ENCODE measurements around the gene CTNNA3.

CTNNA3 gene

GRCh38 chr10:67327626-67328535 is 368.1 kb downstream of the CTNNA3 start:
- Histone ChIP-seq H3K9me3 (ENCODE audit: control insufficient read depth, insufficient read depth, low read length) (peaks cover 5% of the 10 kb centered on the region; the same call in 1 of the 2 replicates), H3K4me1 (ENCODE audit: insufficient read depth, low read length) (no peaks in the 10 kb centered on the region; the same call in 1 of the 2 replicates), H3K36me3 (ENCODE audit: insufficient read depth, low read length) (no peaks in the 10 kb centered on the region), H3K9ac (ENCODE audit: low read depth, low read length) (no peak overlapping the region)

DNA sequence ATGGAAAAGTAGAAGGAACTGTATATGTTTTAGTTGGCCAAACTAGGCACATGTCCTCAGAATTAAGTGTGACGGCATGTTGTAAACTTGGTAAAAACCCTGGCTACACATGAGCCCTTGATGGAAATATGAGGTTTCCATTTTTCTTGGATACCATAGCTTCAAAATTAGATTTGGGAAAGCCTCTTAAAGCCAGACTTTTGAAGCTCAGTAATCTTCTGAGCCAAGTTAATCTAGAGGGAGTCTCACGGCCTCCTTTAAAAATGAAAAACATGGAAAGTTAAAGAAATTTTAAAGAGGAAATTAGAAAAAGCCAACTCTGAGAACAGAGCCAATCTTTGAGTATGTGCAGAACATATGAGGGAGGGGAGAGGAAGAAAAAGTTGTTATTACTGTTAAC is 376.0 kb downstream of the CTNNA3 start:
- Histone ChIP-seq H3K9ac (ENCODE audit: low read depth, low read length) (no peak overlapping the region), H3K4me1 (ENCODE audit: insufficient read depth, low read length) (no peaks in the 10 kb centered on the region), H3K36me3 (ENCODE audit: insufficient read depth, low read length) (no peaks in the 10 kb centered on the region), H3K9me3 (ENCODE audit: control insufficient read depth, insufficient read depth, low read length) (peaks cover 5% of the 10 kb centered on the region; the same call in 1 of the 2 replicates)

DNA sequence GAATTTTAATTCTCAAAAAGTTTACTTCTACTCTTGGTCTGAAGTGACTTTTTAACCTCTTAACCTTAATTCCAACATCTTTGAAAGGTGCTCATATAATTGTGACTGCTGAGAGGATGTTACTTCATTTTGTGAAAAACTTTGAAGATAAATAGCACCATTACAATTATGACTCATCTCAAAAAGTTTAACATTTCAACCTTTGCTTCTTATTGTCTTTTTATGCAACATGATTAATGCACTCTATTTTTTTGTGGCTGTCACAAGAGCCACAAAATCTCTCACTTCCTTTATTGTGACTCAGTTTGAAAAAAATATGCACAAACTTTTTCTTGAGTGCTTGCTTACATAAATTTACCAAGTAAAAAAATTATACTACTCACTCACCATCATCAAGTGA is 387.1 kb downstream of the CTNNA3 start:
- Histone ChIP-seq H3K9me3 (ENCODE audit: control insufficient read depth, insufficient read depth, low read length) (peaks cover 6% of the 10 kb centered on the region; the same call in 1 of the 2 replicates), H3K4me1 (ENCODE audit: insufficient read depth, low read length) (no peaks in the 10 kb centered on the region), H3K9ac (ENCODE audit: low read depth, low read length) (no peak overlapping the region), H3K36me3 (ENCODE audit: insufficient read depth, low read length) (no peaks in the 10 kb centered on the region)

GRCh38 chr10:67306588-67307205 is 389.3 kb downstream of the CTNNA3 start:
- Histone ChIP-seq H3K9me3 (ENCODE audit: control insufficient read depth, insufficient read depth, low read length) (peaks cover 6% of the 10 kb centered on the region; the same call in 1 of the 2 replicates), H3K4me1 (ENCODE audit: insufficient read depth, low read length) (no peaks in the 10 kb centered on the region), H3K9ac (ENCODE audit: low read depth, low read length) (no peak overlapping the region), H3K36me3 (ENCODE audit: insufficient read depth, low read length) (no peaks in the 10 kb centered on the region)

DNA sequence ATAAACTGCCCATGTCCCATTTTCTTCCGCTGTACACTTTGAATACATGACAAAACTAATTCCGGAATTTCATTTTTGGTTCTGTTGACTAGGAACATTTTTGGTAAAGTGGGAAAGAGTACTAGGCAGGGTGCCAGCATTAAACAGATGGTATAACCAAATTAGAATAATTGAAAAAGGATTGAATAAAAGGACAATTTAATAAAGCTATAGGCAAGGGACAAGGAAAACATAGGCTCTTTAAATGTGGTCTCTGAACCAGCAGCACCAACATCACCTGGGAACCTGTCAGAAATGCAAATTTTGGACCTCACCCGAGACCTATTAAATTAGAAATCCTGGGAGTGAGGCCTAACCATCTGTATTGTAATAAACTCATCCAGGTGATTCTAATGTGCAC is 393.3 kb downstream of the CTNNA3 start:
- Histone ChIP-seq H3K36me3 (ENCODE audit: insufficient read depth, low read length) (no peaks in the 10 kb centered on the region), H3K9me3 (ENCODE audit: control insufficient read depth, insufficient read depth, low read length) (no peaks in the 10 kb centered on the region), H3K4me1 (ENCODE audit: insufficient read depth, low read length) (no peaks in the 10 kb centered on the region), H3K9ac (ENCODE audit: low read depth, low read length) (no peak overlapping the region)

DNA sequence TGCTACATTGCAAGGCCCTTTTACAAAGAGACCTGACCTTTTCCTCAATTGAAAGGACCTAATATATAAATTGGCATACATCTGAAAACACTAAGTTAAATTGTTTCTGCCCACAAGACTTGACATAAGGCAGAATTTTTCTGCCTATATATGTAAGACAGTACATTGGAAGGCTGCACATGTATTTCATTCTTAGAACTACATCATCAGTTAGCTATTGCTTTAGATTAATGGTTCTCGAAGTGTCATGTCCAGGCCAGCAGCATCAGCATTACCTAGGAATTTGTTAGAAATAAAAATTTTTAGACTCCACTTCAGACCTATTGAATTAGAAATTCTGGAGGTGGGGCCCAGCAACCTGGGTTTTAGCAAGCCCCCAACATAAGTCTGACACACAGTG is 396.2 kb downstream of the CTNNA3 start:
- H3K36me3 ChIP-seq (ENCODE audit: insufficient read depth, low read length): no peaks in the 10 kb centered on the region
- no peaks in the 10 kb centered on the region for H3K9me3 ChIP-seq (ENCODE audit: control insufficient read depth, insufficient read depth, low read length)

GRCh38 chr10:67297637-67298181 is 398.3 kb downstream of the CTNNA3 start:
- Histone ChIP-seq H3K36me3 (ENCODE audit: insufficient read depth, low read length) (no peaks in the 10 kb centered on the region), H3K4me1 (ENCODE audit: insufficient read depth, low read length) (no peaks in the 10 kb centered on the region), H3K9me3 (ENCODE audit: control insufficient read depth, insufficient read depth, low read length) (no peaks in the 10 kb centered on the region), H3K9ac (ENCODE audit: low read depth, low read length) (no peak overlapping the region)

More for the DNA sequence above, 396.2 kb downstream of the CTNNA3 start:
- H3K9ac ChIP-seq (ENCODE audit: low read depth, low read length): no peak overlapping the region
- no peaks in the 10 kb centered on the region for H3K4me1 ChIP-seq (ENCODE audit: insufficient read depth, low read length)

- Histone ChIP-seq H3K9ac (ENCODE audit: low read depth, low read length) (no peak overlapping the region), H3K4me1 (ENCODE audit: insufficient read depth, low read length) (no peaks in the 10 kb centered on the region), H3K36me3 (ENCODE audit: insufficient read depth, low read length) (no peaks in the 10 kb centered on the region), H3K9me3 (ENCODE audit: control insufficient read depth, insufficient read depth, low read length) (no peaks in the 10 kb centered on the region)
Observed at GRCh38 chr10:67296926-67297325, 399.1 kb downstream of the CTNNA3 start.

GRCh38 chr10:67288688-67289410 is 407.1 kb downstream of the CTNNA3 start:
- no peaks in the 10 kb centered on the region for H3K9me3 ChIP-seq (ENCODE audit: control insufficient read depth, insufficient read depth, low read length)
- H3K36me3 ChIP-seq (ENCODE audit: insufficient read depth, low read length): no peaks in the 10 kb centered on the region
- H3K9ac ChIP-seq (ENCODE audit: low read depth, low read length): no peak overlapping the region
- peaks cover 3% of the 10 kb centered on the region; the same call in 1 of the 2 replicates for H3K4me1 ChIP-seq (ENCODE audit: insufficient read depth, low read length)

DNA sequence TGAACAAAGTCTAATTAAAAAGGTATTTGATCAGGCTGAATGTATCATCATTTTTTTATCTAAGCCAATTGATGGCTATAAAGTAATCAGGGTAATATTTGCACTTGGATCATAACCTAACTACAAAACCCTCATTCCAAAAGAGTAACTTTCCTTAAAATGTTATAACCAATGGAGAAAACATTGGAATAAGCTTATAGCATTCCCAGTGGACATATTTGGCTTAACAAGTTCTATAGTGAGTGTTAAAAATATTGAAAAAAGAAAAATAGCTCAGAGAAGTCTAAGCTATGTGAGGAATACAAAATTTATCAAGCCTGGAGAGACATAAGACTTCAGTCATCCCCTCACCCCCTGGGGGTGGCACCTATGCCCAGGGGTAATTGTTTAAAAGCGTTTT is 411.4 kb downstream of the CTNNA3 start:
- Histone ChIP-seq H3K9ac (ENCODE audit: low read depth, low read length) (no peak overlapping the region), H3K9me3 (ENCODE audit: control insufficient read depth, insufficient read depth, low read length) (no peaks in the 10 kb centered on the region), H3K4me1 (ENCODE audit: insufficient read depth, low read length) (peaks cover 3% of the 10 kb centered on the region; the same call in 1 of the 2 replicates), H3K36me3 (ENCODE audit: insufficient read depth, low read length) (no peaks in the 10 kb centered on the region)

DNA sequence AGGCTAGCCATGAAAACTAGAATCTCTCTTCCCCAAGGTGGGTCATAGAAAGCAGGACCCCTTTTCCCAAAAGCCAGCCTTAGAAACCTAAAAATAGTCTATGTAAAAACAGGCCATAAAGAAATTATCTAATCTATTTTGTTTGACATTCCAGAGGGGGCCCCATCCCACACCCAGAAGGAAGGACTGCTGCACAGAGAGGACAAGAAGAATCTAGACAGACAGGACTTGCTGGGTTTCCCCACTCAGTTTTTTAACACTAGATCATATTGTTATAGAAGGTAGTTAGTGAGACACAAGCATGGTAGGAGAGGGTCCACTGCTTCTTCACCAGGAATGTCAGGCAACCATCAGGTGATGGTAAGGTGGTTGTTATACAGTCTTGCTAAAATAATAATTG is 413.1 kb downstream of the CTNNA3 start:
- Histone ChIP-seq H3K9ac (ENCODE audit: low read depth, low read length) (no peak overlapping the region), H3K4me1 (ENCODE audit: insufficient read depth, low read length) (peaks cover 3% of the 10 kb centered on the region; the same call in 1 of the 2 replicates), H3K36me3 (ENCODE audit: insufficient read depth, low read length) (no peaks in the 10 kb centered on the region), H3K9me3 (ENCODE audit: control insufficient read depth, insufficient read depth, low read length) (no peaks in the 10 kb centered on the region)

- Histone ChIP-seq H3K36me3 (ENCODE audit: insufficient read depth, low read length) (no peaks in the 10 kb centered on the region), H3K4me1 (ENCODE audit: insufficient read depth, low read length) (peaks cover 3% of the 10 kb centered on the region; the same call in 1 of the 2 replicates), H3K9ac (ENCODE audit: low read depth, low read length) (no peak overlapping the region), H3K9me3 (ENCODE audit: control insufficient read depth, insufficient read depth, low read length) (no peaks in the 10 kb centered on the region)
Observed at GRCh38 chr10:67280405-67280804, 415.6 kb downstream of the CTNNA3 start.

- Histone ChIP-seq H3K4me1 (ENCODE audit: insufficient read depth, low read length) (no peaks in the 10 kb centered on the region; the same call in 1 of the 2 replicates), H3K9me3 (ENCODE audit: control insufficient read depth, insufficient read depth, low read length) (no peaks in the 10 kb centered on the region), H3K9ac (ENCODE audit: low read depth, low read length) (no peak overlapping the region), H3K36me3 (ENCODE audit: insufficient read depth, low read length) (no peaks in the 10 kb centered on the region)
Observed at GRCh38 chr10:67277402-67277801, 418.6 kb downstream of the CTNNA3 start.

GRCh38 chr10:67269828-67270227 is 426.2 kb downstream of the CTNNA3 start:
- no peaks in the 10 kb centered on the region for H3K4me1 ChIP-seq (ENCODE audit: insufficient read depth, low read length)
- H3K9me3 ChIP-seq (ENCODE audit: control insufficient read depth, insufficient read depth, low read length): no peaks in the 10 kb centered on the region
- H3K36me3 ChIP-seq (ENCODE audit: insufficient read depth, low read length): no peaks in the 10 kb centered on the region
- H3K9ac ChIP-seq (ENCODE audit: low read depth, low read length): no peak overlapping the region

All from ES-I3 (cell line).